GM19397 (cell line): ENCODE data around the gene SIDT1.

Source experiments
- ATAC-seq: cut with Tn5 transposase; IDR thresholded peaks from one replicate; pipeline ENCODE4 v1.9.1; 2021; ENCODE audit warnings: mild to moderate bottlenecking, moderate library complexity; ENCODE audit not compliant: unreplicated experiment

SIDT1 gene

DNA sequence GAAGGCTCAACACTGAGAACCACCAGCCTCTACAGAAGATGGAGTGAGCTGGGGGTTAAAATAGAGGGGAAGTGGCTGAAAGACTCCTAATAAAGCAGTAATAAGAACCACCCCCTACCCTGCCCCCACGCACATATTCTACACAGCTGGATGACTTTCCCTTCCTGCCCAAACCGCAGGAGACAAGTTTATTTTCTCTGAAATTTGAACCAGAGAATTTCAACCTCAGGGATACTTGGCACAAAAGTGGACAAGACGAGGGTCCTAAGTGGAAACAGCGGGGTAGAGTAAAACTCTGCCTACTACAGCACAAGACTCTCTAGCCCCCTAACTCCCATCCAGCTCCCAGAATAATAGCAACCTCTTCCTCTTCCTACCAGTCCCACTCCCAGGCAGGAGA, 135.7 kb downstream of the SIDT1 start:
- no peak for ATAC-seq

DNA sequence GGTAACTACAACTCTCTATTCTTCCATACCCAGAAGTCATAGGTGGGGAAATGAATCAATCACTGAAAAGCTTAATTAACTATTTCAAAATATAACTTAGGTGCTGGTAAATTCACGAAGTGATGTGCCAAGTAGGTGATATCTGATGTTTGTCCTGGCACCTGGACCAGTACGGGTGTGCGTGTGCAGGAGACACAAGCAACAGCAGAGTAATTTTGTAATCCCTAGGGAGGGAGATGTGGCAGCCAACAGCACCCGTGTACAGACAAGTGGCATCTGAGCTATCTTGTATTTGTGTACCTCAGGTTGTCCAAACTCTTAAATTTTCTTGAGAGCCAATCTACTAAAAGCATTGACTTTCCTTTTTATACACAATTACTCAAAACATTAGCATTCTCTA, 141.2 kb downstream of the SIDT1 start:
- no peak for ATAC-seq

DNA sequence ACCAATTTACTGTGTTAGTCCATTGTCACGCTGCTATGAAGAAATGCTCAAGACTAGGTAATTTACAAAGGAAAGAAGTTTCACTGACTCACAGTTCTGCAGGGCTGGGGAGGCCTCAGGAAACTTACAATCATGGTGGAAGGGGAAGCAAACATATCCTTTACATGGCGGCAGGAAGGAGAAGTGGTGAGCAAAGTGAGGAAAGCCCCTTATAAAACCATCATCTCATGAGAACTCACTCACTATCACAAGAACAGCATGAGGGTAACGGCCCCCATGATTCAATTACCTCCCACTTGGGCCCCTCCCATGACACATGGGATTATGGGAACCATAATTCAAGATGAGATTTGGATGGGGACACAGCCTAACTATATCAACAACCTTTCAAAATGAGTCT, 143.9 kb downstream of the SIDT1 start:
- no peak for ATAC-seq

DNA sequence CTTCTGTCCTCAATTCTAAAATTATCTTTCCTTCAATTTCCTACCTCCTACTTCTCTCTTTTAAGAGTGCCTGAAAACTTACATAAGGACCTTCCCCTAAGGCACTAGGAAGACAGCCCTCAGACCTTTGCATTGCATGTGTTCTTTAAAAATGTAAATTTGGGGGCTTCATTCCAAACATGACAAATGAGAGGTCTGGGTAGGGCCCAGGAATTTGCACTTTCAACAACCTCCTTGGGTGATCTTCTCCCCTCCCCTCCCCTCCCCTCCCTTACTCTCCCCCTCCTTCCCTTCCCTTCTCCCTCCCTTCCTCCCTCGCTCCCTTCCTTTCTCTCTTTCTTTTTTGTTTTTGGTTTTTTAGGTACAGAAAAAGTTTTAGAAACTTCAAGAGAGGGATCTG, 145.4 kb downstream of the SIDT1 start:
- no peak for ATAC-seq

DNA sequence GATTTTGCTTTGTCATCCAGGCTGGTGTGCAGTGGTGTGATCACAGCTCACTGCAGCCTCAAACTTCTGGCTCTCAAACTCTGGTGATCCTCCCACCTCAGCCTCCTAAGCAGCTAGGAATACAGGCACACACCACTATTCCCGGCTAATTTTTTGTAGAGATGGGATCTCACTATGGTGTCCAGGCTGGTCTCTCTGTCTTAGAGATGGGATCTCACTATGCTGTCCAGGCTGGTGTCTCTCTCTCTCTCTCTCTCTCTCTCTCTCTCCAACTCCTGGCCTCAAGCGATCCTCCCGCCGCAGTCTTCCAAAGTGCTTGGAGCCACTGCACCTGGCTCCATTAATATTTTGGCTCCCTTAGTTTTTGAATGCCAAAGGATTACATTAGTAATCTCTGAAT, 146.4 kb downstream of the SIDT1 start:
- no peak for ATAC-seq
